ENCODE measurements around the gene CCDC80. TPM values are rescaled to one million over a fixed set of nuclear protein-coding genes. Genes with fewer than 3 reads are reported as not detected.
A peak's percentile ranks its signal among the peaks of the same experiment; 100 is the strongest.
"Not testable (repeated sequence)": the region's sequence is repeated elsewhere in the genome, so short reads cannot be mapped to it uniquely, and the experiment has no call there.

CCDC80 gene
- total RNA-seq, 1 donor from 2014 or later = 5.1 TPM

DNA sequence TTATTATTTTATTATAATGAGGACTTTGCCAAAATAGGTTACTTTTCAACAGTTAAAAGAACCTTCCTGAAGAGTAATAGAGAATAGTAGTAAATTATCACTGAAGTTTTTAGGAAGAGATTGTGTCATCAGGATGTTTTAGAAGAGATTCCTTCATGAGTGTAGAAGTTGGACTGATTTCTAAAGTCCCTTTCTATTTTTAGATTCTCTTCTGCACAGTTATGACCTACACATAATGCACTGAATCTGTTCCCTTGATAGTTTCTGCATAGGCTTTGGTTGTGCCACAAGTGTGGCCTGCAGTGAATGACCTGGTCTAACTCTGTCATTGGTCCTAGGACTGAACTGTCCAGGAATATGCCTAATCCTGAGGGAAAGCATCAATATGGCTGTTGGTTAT, 55.2 kb downstream of the CCDC80 start:
- DNase-seq = no peak

DNA sequence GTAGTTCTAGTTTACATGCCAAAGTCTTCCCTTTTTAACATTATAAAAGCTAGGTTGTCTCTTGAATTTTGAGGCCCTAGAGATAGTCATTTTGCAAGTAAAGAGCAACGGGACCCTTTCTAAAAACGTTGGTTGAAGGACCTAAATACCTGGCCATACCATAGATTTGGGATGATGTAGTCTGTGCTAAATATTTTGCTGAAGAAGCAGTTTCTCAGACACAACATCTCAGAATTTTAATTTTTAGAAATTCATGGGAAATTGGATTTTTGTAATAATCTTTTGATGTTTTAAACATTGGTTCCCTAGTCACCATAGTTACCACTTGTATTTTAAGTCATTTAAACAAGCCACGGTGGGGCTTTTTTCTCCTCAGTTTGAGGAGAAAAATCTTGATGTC, 57.8 kb downstream of the CCDC80 start:
- no peak for DNase-seq

DNA sequence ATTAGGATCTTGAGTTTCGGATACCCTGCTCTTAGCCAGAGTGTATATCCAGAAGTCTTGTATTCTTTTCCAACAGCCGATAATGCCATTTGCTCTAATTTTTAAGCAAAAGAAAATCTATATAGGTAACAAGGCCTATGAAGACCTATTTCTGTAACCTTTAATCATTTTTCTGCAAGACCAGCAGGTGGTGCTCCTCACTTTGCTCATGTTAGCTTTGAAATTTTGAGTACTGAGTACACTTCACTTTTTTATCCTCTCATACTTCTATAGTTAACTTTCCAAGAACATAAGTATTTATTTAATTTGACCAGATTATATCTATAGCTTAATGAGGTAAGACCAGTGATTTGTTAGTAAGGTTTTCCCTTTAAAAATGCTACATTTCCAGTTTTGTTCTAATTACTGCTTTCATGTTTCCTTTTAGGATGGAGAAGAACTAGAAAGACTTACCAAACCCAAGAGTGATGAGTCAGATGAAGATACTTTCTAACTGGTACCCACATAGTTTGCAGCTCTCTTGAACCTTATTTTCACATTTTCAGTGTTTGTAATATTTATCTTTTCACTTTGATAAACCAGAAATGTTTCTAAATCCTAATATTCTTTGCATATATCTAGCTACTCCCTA, 58.6 kb downstream of the CCDC80 start:
- DNase-seq = no peak

DNA sequence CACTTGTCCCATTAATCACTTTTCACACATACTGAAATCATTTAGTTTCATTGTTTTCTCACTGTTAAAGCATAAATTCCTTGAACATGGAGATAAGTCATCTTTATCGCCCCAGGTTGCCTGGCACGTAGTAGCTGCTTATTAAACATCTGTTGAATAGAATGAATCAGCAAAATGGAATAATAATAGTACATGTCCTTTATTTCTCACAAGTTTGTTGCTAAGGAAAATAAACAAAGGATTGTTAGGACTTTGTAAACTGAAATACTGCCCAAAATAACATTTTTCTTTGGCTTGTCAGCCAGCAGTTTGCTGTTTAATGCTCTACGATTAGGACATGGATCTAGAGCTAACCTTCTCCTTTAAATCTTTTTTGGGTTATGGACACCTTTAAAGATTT, 61.2 kb downstream of the CCDC80 start:
- DNase-seq = no peak

DNA sequence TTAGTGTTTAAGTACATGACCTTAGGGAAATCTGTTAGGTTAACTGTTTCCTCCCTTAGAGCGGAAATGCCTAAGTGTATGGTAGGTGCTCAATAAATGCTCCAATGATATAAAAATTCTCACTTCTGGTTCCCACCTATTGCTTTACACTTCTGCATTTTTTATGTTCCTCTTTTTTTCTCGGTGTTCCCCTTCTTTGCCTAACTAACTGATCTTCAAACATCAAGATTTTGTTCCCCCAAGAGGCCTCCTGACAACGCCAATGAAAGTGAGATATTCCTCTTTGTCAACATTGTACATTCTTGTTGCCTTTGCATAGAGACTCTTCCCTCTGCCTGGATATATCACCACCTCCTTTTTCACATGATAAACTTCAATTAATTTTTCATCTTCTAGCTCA, 61.7 kb downstream of the CCDC80 start:
- no peak for DNase-seq

DNA sequence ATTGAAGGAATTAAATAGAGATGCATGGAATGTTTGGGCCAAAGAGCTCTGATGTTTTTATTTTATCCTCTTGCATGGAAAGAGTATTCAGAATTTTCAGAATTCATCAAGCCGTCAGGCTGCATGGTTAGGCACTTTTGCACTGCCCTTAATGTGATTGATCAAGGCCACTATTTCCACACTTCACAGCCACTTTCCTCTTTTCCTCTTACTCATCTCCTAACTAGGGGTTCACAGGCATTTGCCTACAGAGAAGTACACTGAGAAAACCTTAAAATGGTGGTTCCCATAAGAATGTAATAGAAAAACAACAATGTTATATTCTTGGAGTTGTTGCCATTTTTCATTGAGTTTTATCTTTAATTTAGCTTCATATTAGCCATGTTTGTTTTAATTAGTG, 68.2 kb downstream of the CCDC80 start:
- DNase-seq = no peak

DNA sequence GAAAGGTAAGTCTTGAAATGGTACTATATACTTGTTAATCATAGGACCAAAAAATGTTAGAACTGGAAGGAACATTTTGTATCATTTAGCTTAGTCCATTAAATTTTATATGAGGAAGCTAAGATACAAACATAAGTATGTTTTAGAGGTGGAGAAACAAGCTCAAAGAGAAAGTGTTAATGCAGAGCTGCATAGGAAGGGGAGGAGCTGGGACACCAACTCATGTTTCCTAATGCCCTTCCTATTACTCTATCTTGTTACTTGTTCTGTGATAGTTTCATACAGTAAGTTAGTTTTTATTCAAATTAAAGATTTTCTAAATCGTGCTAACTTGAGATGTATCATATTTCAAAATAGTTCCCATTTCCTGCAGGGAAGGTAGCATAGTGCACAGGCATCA, 71.7 kb downstream of the CCDC80 start:
- DNase-seq = no peak

DNA sequence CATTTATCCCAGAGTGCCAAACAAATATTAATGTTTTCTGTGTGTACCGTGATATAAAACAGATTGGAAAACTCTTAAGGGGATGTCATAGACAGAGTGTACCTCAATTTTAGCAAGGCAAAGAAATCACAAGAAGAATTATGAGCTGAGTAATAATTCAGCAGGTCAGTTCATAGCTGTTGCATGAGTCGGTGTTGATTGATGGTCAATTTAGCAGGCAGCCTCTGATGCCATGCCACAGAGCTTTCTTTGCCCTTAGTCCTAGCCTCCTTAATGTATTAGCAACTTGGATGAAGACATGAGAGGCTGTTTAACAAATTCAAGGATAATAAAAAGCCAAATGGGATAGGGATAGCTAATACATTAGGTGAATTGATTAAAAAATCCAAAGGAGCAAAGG, 72.3 kb downstream of the CCDC80 start:
- DNase-seq = no peak

DNA sequence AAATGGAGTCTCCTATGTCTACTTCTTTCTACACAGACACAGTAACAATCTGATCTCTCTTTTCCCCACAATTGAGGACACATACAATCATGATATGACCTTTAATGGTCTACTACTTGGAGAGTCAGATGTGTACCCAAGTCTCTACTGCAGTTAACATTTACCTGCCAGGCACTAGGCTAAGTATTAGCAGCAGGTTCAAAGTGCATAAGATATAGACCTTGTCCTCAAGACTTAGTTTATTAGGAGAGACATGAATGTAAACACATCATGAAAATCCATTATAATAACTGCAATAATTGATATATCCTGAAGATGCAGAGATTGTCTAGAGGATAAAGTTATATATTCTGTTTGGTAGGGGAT, 76.0 kb downstream of the CCDC80 start:
- no peak for DNase-seq

DNA sequence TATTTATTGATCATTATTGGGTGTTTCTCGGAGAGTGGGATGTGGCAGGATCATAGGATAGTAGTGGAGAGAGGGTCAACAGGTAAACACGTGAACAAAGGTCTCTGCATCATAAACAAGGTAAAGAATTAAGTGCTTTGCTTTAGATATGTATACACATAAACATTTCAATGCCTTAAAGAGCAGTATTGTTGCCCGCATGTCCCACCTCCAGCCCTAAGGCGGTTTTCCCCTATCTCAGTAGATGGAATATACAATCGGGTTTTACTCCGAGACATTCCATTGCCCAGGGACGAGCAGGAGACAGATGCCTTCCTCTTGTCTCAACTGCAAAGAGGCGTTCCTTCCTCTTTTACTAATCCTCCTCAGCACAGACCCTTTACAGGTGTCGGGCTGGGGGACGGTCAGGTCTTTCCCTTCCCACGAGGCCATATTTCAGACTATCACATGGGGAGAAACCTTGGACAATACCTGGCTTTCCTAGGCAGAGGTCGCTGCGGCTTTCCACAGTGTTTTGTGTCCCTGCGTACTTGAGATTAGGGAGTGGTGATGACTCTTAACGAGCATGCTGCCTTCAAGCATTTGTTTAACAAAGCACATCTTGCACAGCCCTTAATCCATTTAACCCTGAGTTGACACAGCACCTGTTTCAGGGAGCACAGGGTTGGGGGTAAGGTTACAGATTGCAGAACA, 76.5 kb downstream of the CCDC80 start:
- DNase-seq = not testable (repeated sequence)

DNA sequence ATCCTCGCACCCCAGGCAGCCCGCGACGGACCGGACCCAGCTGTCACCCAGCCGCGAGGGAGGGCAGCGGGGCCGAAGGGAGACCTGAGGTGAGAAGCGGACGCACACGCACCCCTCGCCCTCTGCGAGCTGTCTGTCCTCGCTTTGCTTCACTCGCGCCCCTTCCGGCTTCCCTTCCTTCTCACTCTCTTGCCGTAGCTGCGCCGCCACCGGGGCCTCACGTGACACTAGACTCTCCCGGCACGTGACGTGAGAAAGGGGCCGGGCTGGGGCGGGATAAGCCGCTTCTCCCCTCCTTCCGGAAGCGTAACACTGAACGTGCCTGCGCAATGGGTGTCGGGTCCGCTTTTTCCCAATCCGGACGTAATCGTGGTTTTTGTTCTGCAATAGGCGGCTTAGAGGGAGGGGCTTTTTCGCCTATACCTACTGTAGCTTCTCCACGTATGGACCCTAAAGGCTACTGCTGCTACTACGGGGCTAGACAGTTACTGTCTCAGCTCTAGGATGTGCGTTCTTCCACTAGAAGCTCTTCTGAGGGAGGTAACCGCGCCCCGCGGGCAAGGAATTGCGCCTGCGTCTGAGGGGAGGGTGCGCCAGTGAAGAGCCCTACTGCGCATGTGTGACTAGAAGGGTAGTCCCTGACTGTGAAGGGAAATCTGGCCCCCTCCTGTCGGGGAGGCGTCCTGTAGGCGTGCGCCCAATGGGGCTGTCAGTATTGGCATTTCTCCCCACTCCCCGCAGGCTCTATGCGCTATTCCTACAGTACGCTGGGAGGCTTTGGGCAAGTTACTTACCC, 79.0 kb downstream of the CCDC80 start, which contains the start of the genes ATG3 and SLC35A5:
Gene ATG3, minus strand, starts transcription at position 229 of the 796 bp plus-strand sequence. CDS start 434 bp downstream, outside the sequence.
Gene SLC35A5, plus strand, starts transcription at position 312 of the 796 bp plus-strand sequence. CDS start 1,359 bp downstream, outside the sequence.
- peak; percentile 98 for DNase-seq

DNA sequence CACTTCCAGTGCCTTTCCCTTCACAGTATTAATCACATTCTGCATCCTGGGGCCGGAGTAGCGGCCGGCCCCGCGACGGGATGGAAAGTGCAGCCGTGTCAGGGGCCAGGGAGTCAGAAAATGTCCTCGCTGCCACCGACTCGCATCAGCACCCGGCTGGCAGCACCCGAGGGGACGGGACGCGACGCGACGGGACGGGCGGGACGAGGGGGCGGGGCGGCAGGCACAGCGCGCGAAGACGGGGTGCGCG, 79.5 kb downstream of the CCDC80 start:
- no peak for DNase-seq

DNA sequence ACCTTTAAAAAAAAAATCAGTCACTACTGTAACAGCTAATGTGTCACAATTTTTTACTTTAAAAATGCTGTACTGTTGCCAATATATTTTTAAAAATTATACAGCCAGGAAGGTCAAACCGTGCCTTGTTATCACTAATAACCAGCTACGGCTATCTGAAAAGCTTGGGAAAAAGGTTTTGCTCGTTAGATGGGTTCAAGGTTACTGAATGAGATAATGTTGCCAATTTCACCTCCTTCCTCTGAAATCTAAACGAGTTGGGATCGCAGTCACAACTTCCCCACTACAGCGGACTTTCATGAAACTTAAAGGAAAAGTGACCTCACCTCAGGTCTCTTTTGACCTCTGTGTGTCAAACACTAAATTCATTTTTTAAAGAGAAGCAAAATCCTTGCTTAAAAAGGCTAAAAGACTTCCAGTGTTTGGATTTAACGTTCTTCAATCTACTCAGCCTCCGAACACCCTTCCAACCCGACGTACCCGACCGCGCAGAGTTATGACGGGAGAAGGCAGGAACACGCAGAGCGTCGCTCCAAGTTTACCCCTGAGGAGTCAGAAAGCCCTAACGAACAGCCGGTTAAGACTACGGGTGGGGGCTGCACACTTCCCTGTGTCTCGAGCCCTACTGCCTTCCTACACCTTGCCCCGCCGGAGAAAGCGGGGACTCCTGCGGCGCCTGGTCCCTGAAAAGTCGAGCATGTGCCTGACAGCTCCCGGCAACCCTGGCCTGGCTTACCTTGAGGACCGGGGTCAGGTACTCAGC, 80.0 kb downstream of the CCDC80 start:
- DNase-seq = peak; percentile 55

DNA sequence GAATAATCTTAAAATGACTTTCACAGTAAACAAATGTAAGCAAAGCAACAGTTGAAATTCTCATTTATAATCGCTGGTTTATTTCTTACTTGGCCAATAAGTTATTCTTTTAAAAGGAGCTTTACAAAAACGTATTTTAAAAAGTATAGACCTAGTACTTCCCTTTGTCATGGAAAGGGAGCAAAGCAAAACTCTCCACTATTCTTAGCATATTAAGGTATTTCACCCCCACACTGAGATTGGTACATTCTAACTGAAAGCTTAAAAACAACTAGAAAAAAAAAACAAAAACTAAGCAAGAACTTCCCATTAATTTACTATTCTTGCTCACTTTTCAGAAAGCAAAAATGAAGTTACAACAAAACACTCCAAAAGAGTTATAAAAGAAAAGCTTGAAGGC, 80.6 kb downstream of the CCDC80 start:
- DNase-seq = no peak

DNA sequence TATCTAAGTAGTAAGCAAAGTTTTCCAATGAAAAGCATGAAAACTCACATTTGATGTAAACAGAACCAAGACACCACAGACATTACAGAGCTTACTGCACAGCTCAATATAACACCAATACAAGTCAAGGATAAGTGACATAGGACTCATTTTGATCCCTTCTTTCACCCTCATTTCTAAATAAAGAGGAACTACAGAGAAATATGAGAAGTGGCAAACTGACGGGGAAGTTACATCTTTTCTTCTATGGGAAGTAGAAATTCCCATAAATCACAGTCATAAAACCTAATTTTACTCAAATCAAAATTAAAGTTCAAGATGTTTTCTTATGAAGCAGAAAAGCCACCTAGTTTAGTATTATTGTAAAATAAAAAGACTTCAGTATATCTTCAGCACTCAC, 83.0 kb downstream of the CCDC80 start:
- DNase-seq = no peak

DNA sequence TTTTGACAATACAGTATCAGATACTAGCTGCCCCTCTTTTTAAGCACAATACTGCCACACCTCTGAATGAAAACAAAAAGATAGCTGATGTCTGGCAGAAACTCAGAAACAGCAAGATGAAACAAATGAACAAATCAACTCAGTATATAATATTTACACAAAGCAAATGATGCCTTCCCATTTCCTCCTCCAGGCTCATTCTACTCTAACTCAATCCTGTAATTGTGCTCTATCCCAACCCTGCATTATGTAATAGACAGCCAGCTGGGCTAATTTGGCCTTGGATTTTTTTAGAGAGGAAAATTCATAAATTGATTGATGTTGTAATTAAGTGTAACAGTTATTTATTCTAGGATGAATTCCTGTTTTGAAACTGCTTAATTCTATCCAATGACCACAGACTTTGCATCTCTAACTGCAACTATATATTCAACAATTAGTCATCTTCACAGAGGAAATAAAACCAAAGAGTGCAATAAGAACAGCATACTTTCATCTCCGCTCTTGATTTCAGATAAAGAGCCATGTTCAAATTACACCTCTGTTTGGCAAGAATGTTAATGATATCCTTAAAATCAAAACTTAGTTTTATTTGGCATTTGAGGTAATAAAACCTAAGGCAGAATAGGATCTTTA, 85.3 kb downstream of the CCDC80 start:
- DNase-seq = no peak

DNA sequence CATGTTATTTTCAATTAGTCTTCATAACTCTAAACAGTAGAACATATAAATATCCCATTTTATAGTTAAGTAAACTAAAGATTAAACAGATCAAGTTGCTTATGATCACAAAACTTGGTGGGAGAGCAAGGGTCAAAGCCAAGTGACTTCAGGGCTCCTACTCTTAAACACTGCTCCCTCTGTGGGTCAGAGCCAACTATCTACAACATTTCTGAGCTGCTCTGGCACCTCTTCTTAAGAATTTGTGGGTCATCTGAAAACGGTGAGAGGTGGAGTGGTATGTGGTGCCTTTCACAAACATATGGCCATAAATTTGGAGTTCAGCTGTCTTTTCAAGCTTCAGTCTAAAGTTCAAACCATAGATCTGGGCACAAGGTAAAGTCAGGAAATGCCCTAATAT, 90.1 kb downstream of the CCDC80 start:
- no peak for DNase-seq

Other genes starting within 250 kb of the CCDC80 start
- gene BTLA, start 141.7 kb downstream of the CCDC80 start, total RNA-seq = 0.16 TPM
- 33.4 TPM for gene ATG3, start 79.2 kb downstream of the CCDC80 start, total RNA-seq
- gene SLC35A5, start 79.1 kb downstream of the CCDC80 start, total RNA-seq = 70.5 TPM
- not detected for gene CD200R1L, start 205.7 kb upstream of the CCDC80 start, total RNA-seq

Measured in occipital lobe (tissue), 2 donors.